Limb (tissue), 2 donors: ENCODE results near the gene RGP1.

Experiments
- DNase-seq, 2 donors: peaks; one replicate each; pipeline ENCODE4 v3.0.0-alpha.2; 2016; ENCODE audit errors: extremely low spot score in 2 of 2

The RGP1 gene

DNA sequence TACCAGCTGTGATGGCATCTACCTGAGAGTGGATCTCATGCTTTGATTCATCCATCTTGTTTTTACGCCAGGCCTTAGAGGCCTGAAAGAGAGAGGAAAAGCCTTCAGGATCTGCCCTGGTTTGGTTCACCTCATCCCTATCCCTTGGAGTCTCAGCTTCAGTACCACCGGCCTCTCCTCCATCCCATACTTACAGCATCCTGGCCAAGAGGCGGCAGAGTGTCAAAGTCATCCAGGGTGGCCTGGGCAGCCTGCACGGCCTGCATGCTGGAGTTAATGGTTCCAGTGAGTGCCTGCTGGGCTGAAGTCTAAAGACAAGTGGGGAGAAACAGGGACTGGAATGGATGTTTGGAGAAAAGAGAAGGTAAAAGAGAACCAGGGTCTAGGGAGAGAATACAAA, 29.5 kb upstream of the RGP1 start:
- DNase-seq, result no peak

DNA sequence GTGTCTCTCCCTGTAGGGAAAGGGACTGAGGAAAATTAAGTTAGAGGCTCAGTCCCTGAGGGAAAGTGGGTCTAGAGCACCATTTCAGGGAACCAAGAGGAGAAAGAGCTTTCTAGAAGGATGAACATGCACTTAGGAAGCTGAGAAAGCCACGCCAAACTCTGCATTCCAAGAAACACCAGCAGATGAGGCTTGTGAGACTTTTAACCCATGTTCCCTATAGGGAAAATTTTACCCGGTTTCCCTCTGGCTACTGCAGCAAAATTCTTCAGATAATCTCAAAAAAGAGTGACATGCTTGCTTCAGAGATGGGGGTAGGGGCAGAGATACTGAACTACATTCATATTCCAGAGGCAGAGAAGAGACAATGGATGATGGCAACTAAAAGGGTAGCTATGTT, 25.7 kb upstream of the RGP1 start:
- DNase-seq, result no peak

DNA sequence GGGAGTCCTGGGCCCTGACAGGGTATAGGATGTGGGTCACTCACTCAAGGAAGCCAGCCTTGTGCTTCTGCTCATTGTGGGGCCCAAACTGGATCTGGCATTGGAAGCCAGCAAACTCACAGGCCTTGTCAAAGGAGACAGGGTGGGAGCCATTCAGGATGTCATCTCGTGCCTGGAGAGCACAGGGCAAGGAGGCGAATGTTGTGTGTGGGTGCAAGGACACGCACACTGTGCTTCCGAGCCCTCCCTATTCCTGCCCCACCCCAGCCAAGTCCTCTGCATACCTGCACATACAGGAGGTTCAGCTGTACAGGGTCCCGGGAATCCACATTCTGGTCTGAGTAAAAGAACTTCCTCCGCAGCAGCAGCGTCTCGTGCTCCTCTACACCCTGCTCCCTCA, 25.2 kb upstream of the RGP1 start:
- no peak for DNase-seq

DNA sequence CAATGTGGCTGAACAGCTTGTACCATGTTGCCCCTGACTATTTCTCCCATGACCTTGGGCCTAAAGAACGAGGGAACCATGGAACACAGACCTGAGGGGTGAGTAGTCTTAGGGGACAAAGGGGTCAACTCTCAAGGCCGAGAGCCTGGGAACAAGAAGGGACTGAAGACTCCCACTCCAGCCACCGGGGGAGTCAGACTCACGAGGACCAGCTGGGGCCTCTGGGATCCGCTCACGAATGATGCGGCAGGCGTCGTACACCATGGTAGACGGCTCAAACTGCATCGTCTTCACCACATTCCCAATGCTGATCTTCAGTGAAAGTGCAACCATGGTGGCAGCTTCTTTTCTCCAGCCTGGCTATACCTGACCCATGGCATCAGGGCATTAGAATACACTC, 23.7 kb upstream of the RGP1 start:
- no peak for DNase-seq

DNA sequence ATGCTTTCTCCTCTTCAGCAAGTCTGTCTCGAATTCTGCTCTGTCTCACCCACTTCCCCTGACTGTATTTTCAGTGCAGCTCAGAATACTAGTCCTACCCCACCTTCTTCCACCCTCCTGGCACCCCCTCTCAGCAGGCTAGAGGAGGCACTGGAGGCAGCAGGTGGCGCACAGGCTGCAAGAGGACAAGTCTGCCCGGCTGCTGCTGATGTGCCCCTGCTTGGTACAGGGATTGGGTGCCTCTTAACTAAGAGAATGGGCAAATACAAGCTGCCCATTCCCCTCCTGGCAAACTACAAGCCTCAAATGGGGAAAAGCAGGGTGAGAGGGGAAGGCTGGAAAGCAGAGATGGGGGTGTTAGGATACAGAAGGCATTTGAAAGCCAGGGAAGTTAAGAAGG, 22.2 kb upstream of the RGP1 start:
- no peak for DNase-seq

DNA sequence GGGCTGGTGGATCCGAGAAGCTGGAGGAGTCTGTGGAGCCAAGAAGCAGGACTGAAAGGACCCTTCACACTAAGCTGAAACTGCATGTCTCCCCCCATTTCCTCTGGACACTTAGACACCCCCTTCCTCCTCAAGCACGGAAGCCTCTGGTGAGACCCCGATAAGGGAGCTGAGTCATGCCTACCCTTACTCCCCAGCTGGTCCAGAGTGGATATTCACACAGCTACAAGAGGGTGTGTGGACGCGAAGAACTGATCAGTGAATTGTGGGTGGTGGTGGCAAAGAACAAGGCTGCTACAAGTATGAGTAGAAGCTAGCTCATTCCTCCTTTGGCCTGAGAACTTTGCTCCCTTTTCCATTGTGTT, 21.4 kb upstream of the RGP1 start:
- no peak for DNase-seq

DNA sequence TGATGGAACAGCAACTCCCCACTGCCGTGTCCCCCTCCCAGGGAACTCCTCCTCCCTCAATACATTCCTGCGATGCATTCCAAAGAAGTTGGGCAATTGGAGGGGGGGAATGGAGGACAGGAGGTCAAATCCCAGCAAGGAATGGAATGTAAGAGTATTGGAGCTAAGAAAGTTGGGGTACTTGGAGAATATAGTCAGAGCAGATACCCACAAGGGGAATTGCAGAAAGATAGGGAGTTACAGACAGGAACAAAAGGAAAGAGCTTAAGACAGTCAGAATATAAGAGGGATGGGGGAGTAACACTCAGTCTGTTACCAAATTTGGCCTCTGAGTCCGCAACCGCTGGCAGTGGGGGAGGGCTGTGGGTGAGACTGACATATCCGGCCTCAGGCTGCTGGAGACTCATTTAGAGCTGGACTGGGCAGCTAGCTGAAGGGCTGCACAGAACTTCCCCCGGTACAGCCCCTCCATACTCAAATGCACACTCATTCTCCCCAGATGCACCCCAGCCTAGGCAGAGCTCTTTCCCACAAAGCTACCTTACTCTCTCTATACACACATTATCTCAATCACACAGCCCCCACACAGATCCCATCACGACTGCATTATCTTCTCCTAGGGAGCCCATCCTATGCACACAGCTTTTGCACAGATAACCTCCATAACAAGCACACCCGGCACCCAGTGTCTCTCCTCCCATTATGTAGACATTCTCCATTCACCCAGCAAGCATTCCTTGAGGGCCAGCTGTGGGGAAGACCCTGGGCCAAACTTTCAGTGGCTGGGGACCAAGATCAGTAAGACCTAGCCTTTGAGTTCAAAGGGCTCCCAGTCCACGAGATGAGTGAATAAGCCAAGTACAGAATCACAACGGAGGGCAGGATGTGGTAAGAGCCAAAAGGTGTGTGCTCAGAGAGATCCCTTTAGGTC, 20.8 kb upstream of the RGP1 start:
- DNase-seq, result peak in 1 of 2 donors; percentile 52

DNA sequence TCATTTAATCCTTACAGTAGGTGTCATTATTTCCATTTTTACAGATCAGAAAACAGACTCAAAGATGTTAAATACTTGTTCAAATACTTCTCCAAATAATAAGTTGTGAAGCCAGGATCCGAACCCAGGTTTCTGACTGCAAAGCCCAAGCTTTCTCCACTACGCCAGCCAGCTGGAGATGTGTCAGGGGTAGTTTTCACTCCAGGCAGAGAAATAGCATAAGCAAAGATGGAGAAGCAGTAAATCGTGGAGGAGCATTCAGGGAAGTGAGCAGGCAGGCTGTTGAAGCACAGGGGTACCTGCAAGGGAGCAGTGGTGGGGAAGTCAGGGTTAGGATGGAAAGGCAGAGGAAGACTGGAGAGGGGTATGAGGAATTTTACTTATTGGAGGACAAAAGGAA, 20.0 kb upstream of the RGP1 start:
- no peak for DNase-seq

DNA sequence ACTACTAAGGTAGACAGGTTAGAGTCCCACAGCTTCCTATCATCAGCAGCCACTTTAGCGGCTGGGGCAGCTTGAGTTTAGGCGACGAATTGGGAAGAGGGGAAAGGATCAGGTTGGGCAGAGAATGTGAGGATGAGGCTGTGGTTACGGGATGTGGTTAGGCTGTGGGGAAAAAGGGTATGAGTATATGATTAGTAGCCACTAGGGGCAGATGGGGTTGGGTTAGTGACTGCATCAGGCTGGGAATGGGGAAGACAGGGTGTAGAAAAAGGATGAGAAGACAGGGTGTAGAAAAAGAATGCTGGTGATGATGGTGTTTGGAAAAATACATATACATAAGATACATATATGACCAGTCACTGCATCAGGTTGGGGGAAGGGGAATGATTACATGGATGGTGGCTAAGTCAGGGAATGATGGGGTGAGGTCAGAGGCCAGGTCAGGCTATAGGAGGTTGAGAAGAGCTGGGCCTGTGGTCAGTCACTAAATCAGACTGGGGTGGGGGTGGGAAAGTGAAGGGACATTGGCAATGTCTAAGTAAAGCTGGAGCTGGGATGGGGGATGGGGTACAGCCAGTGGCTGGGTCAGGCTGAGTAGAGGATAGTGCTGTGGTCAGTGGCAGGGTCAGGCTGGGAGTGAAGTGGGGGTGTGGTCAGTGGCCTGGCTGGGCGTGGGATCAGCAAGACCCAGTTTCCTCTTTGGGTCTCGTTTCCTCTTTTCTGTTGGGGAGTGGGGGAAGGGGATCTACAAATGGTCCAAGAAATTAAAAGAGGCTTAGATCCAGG, 19.2 kb upstream of the RGP1 start:
- DNase-seq, result peak in 1 of 2 donors; percentile 44

DNA sequence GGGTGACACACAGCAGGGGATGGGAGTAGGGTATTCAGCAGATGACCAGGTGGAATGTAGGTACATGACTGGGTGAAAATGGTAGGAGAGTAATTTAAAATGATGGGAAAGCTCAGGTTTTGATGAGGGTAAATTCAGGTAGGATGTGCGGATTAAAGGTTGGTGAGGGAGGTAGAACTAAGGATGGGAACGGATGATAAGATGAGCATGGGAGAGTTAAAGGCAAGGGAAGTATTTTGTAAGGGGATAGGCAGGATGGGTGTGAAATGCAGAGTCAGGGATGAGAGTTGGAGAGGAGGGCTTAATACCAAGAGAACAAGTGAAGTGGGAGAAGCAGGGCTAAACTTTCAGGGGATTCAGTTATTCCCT, 18.6 kb upstream of the RGP1 start:
- no peak for DNase-seq

DNA sequence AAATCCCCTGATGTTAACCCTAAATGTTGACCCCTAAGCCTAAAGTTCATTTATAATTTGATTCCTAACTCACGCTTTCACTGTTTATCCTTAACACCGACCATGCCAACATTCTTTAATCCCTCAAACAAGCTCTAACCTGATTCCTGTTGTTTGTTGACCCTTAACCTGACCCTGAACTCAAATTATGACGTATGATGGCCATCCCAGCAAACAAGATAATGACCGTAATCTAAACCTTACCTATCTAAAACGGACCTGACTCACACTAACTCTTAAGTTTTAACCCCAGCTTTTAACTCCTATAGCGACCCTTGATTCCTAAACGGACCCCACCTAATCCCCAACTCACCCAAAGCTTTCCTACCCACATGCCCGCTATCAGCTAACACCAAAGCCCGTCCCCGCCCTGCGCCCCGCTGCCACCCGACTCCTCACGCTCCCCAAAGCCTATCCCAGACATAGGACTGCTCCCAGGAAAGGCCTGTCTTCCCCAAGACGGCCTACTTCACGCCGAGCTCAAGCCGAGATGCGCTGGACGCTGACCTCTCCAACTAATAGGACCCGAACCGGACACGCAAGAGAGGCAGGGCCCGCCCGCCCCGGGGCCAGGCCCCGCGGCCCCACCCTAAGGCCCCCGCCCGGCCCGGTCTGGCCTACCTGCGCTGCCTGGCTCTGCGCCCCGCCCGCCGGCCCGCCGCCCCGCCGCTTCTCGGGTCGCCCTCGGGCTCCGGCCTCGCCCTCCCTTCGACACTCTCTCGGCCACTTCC, 17.5 kb upstream of the RGP1 start:
- no peak for DNase-seq

DNA sequence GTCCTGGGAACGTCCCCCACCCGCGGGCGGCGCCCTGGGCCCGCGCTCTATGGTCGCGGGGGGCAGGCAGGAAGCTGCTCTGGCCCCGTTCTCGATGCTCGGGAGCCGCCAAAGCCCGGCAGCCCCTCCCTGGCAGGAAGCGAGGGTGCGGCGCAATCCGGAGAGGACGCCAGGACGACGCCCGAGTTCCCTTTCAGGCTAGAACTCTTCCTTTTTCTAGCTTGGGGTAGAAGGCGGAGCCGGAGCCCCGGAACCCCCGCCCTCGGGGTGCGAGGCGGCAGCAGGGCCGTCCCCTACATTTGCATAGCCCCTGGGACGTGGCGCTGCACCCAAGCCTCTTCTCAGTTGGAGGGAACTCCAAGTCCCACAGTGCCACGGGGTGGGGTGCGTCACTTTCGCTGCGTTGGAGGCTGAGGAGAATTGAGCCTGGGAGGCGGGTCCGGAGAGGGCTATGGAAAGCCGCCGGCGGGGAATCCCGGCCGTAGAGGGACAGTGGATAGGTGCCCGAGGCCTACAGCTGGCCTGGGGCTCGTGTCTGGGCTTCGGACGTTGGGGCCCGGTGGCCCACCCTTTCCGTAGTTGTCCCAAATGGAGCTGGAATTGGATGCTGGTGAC, 16.8 kb upstream of the RGP1 start, which contains the start of the genes CREB3 and TLN1:
TSS of gene CREB3 (plus strand) at position 482 of the 615 bp plus-strand sequence. CDS start at position 589, 107 bp downstream.
TSS of gene TLN1 (minus strand) at position 11 of the 615 bp plus-strand sequence. CDS start 6,501 bp downstream, outside the sequence.
- peak; percentile 96 to 97 for DNase-seq

DNA sequence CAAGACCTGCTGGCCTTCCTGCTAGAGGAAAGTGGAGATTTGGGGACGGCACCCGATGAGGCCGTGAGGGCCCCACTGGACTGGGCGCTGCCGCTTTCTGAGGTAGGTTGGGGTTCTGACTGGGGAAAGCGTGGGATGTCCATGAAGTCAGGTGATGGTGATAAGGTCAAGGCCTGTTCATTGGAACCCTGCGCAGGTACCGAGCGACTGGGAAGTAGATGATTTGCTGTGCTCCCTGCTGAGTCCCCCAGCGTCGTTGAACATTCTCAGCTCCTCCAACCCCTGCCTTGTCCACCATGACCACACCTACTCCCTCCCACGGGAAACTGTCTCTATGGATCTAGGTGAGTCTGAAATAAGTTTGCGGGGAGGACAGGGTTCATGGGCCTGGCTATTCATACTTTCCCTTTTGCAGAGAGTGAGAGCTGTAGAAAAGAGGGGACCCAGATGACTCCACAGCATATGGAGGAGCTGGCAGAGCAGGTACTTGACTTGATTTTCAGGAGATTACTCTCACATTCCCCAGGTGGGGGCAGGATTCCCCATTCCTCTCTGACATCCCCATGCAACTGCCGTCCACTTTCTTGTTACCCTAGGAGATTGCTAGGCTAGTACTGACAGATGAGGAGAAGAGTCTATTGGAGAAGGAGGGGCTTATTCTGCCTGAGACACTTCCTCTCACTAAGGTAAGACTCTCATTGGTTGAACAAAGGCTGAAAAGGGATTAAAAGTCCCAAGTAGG, 16.1 kb upstream of the RGP1 start:
- no peak for DNase-seq

DNA sequence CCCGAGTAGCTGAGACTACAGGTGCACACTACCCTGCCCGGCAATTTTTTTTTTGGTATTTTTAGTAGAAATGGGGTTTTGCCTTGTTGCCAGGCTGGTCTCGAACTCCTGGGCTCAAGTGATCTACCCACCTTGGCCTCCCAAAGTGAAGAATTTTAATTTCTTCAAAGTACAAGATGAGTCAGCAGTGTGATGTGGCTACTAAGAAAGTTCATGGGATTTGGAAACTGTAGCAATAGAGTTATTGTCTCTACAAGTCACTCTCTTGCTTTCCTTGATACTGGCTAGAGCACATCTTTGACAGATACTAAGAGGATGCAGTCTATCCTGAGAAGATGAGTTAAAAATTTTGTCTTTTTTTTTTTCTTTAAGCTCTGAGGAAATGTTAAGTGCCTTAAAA, 15.0 kb upstream of the RGP1 start:
- DNase-seq, result no peak

DNA sequence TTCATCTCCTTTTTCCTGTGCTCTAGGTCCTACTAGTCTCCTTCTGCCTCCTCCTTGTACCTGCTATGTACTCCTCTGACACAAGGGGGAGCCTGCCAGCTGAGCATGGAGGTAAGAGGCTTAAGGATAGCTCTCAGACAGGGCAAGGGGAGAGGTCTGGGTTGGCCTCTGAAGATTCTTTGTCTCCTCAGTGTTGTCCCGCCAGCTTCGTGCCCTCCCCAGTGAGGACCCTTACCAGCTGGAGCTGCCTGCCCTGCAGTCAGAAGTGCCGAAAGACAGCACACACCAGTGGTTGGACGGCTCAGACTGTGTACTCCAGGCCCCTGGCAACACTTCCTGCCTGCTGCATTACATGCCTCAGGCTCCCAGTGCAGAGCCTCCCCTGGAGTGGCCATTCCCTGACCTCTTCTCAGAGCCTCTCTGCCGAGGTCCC, 12.9 kb upstream of the RGP1 start:
- peak; percentile 66 to 68 for DNase-seq

DNA sequence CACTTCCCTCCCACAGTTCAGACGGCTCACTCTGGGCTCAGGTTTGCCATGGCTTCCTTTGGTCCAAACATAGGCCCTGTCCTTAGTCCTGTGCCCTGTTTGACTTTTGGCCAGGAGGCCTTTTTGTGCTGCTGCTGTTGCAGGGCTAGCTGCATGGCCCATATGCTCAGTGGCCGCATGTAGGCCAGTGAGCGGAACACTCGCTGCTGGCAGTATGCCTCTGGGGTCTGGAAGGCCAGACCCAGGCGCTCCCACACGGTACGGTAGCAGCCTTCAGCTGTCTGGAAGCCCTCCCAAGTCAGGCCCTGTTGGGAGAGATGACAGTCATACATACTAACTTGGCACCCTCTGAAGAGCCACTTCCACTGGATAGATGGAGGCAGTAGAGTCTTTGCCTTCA, 11.9 kb upstream of the RGP1 start:
- no peak for DNase-seq

DNA sequence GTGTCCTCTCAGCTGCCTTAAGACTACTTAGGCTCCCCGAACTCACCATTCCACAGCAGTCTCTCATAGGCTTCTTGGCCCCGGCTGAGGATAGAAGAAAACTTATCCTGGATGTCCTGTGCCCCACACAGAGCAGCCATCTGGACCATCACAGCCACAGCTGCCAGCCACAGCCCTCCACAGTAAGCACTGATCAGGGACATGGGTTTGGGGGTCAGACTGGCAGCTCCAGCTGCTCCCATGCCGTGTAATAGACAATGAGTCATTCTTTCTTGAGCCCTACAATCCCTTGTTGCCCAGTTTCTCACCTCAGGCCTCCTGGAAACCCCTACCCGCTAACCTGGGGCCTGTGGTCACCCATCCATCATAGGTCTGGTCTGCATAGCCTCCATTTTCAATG, 10.9 kb upstream of the RGP1 start:
- DNase-seq, result no peak

DNA sequence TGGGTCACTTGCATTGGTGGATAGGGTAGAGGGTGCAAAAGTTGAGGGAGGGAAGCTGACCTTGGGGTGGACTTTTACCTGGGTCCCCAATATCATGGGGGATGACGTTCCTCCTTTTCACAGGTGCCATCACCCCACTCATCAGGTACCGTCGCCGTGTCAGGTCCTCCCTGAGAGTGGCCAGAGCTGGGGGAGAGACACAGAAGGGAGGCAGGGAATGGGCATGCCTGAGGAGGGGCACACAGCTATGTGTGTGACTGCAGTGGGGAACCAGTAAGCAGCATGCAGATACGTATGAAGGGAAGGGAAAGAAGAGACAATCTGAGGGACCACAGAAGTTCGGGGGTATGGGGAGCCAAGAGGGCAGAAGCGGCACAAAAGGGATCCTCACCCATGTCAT, 10.2 kb upstream of the RGP1 start:
- DNase-seq, result no peak

DNA sequence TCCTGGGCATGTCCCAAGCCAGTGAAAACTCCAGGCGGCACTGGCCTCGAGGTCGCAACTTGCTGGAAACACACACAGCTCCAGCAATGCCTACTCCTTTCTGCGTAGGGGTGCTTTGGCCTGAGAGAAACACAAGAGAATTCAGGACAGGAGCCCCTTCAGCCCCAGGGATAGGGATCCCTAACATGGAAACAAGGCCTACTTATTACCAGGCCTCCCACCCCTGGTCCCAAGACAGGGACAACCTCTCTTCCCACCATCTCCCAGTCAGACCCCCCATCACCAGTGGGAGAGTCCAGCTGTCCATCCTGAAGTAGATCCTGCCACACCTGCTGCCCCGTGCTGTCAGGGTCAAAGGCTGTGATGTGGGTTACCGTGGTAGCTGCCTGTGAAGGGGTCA, 8.8 kb upstream of the RGP1 start:
- DNase-seq, result no peak

DNA sequence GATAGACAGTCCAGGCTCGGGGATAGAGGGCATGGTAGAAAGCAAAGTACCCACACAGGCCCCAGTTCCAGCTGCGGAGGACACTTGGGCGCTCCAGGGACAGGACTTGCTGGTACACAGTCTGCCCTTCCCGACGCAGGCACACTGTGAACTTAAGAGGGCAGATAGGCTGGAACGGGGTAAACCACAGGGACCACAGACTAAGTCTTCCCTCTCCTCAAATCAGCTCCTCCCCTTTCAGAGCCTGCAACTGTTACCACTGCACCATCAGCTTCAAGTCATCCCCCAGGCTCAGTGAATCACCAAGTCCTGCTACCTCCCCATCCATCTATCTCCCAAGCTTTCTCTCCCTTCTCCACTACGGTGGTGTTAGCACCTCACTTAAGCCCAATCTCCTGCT, 7.3 kb upstream of the RGP1 start:
- no peak for DNase-seq

DNA sequence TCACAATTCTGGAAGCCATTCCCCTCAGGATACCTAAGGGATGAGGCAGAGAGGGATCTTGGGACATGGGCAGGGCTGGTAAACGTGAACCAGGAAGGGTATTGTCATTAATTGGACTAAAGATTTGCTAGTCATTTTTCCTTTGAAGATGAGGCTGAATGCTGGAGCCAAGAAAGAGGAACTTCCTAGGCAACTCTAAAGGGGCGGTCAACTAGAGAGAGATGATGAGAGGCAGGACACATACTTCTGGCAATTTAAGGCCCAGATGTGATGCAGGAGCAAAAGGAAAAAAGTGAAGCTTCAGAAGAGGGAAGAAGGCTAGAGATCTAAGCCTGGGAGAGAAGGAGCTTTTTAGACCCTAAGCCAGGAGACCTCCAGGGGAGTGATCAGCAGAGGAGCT, 5.6 kb upstream of the RGP1 start:
- DNase-seq, result no peak
